ENCODE results near the gene TFAP2D.

TFAP2D gene

DNA sequence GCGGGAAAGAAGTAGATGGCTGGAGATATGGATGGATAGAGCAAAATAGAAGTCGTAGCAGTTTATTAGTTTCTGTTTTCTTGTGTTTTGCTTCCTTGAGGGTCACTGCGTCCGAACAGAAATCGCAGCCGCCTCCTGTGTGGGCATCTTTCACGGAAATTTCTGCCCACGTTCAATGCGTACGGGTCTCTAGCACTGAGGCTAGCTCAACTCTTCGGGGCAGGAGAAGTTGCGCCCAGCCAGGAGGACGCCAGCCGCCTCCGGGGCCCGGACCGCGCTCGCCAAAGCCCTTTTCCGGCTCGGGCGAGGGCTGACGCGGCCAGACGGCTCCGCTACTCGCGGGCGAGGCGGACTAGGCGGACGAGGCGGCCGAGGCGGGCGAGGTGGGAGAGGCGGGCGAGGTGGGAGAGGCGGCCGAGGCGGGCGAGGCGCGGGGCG lies 106.2 kb downstream of the TFAP2D start:
- no peak for DNase-seq

DNA sequence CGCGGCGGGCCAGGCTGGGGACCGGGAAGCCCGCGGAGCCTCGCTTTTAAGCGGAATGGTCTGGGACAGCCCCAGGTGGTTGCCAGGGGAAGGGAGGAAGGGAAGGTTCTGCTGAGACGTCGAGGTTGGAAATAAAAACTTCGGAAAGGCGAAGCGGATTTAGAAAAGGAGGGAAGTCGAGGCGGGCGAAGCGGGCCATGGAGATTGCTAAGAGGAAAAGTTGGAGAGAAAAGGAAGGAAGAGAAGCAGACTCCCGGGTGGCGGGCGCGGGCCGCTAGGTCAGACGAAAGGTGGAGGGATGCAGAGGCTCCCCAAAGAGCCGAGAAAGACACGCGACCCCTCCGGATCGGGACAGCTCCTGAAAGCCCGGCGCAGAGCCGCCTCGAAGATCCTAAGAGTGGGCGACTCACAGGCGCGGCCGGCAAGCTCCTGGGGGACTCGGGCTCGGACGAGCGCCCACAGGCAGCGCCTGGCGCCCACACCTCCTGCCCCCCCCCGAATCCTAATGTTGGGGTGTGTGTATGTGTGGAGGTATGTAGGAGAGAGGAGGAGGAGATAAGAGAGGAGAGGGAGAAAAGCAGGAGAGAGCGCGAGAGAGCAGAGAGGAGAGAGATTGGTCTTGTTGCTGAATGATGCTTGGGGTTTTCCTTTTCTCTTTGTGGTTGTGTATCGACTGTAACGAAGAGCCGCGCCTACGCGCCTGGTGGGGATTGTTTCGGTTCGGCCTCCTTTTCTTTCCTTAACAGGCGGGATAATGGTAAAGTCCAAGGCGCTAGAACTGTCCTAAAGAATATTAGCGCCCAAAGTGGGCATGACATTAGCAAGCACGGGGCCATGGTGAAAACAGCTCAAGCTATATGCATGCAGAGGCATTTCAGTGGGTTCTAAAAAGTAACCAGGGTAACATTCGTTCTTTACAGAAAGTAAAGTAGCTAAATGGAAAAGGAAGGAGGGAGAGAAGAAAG lies 106.9 kb downstream of the TFAP2D start:
- no peak for DNase-seq

DNA sequence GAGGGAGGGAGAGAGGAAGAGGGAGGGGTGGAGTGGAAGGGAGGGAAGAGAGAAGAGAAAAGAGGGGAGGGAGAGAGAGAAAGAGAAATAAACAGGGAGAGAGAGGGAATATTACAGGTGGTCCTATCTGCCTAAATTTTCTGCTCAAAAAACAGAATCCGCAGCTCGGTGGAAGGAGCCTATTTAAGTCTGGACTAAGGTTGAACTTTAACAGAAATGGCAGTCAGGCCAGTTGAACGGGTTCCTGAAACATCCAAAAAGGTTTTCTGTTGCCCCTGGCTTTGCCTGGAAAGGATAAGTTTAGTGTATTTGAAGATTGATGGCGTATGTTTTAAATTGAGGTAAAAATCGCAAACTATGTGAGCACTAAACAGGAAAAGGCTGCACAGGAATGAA lies 107.5 kb downstream of the TFAP2D start:
- DNase-seq, result no peak

DNA sequence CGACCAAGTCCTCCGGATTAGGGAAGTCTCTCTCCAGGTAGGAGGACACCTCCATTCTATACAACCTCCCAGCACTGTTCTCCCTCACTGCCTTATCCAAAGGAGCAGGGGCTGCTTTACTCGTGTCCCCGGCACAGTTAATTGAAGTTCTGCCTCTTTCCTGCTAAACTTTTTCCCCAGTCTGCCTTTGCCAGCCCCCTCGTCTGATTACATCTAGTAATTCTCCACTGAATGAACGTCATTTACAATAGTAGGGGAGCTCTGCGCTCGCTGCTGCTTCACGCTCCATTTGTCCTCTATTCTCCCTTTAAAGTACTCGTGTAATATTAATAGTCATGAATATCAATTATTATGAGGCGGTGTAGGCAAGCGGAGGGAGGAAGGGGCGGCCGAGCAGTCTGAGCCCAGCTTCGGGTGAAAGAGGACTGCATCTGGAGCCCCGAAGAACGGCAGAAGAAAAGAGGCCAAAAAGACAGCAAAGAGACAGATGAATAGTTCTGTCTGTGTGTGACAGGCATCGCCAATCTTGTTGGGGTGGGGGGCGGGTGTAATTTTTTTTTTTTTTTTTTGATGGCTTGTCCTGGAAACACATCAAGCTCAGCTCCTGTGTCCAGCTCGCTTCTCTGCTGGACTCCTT lies 108.2 kb downstream of the TFAP2D start:
- no peak for DNase-seq

DNA sequence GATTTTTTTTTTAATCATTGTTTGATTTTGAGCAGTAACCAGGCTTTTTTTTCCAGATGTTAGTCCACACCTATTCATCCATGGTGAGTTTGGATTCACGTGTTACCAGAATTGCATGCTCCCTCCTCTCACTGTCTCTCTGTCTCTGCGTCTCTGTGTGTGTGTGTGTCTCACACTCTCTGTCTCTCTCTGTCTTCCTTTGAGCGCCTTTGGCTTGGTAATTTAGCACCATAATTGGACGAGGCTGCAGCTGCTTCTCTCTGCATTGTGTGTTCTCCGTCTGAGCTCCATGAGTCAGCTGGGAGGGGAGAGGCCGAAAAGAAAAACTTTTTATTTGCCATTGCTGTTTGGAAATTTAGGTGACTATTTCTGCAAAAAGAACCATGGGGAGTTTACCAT lies 108.8 kb downstream of the TFAP2D start:
- no peak for DNase-seq
